Endothelial cell of umbilical vein (primary cell): ENCODE data around the gene CGB3. TPM values are rescaled to one million over a fixed set of nuclear protein-coding genes. Genes with fewer than 3 reads are reported as not detected.

Experiments used
- BruUV-seq: library from RNA; stranded (reverse); fragments of 400-500 nt; replicated peaks from 2 replicates; lab custom pipeline; 2021; lab: Mats Ljungman, UMichigan
- CTCF ChIA-PET: fragments of 300-600, 350-600 bp; sonication (Branson Sonifier 250); formaldehyde crosslinking; loops from one replicate; lab custom pipeline; 2021; ENCODE audit warnings: antibody characterized with exemption, inconsistent platforms; lab: Charles Lee
- POLR2A ChIA-PET: fragments of 300-600, 350-600 bp; sonication (Branson Sonifier 250); formaldehyde crosslinking; loops from one replicate; lab custom pipeline; 2021; ENCODE audit warnings: antibody characterized with exemption, inconsistent platforms; lab: Charles Lee
- DNase-seq: peaks from one replicate; pipeline ENCODE4 v3.0.0-alpha.2; 2011; ENCODE audit warnings: low read depth, low spot score
- FAIRE-seq: peaks from 2 replicates; lab custom pipeline; 2011; peaks lifted over from hg19 to GRCh38; lab: Jason Lieb, UNC
- H2AFZ ChIP-seq: 2 replicates; pipeline ENCODE4 v1.6.0; 2012; ENCODE audit warnings: low read depth, low read length, control low read depth, inconsistent platforms
- H3K27ac ChIP-seq: 2 replicates; pipeline ENCODE4 v1.5.1; 2011; ENCODE audit warnings: low read depth, mild to moderate bottlenecking, control low read depth, low read length, moderate library complexity; ENCODE audit not compliant: insufficient read depth
- H3K27me3 ChIP-seq, 2 experiments: 2 replicates each; pipeline versions ENCODE4 v1.6.0 to v1.6.1; 2011; ENCODE audit warnings: low read length in 2 of 2, mixed read lengths in 1 of 2; ENCODE audit not compliant: control insufficient read depth in 2 of 2, insufficient read depth in 2 of 2
- H3K36me3 ChIP-seq, 2 experiments: 2 replicates in 1 of 2; 3 replicates in 1 of 2; pipeline ENCODE4 v1.5.1; 2011; ENCODE audit warnings: low read length in 2 of 2, mild to moderate bottlenecking in 1 of 2, moderate library complexity in 1 of 2; ENCODE audit not compliant: control insufficient read depth in 2 of 2, insufficient read depth in 2 of 2; ENCODE audit errors: extremely low read depth in 1 of 2
- H3K4me1 ChIP-seq: 3 replicates; pipeline ENCODE4 v1.5.1; 2011; ENCODE audit warnings: mild to moderate bottlenecking, low read length; ENCODE audit not compliant: control insufficient read depth, insufficient read depth; ENCODE audit errors: extremely low read depth
- H3K4me2 ChIP-seq: 2 replicates; pipeline ENCODE4 v1.6.1; 2011; ENCODE audit warnings: low read length, control low read depth, mixed read lengths; ENCODE audit not compliant: insufficient read depth
- H3K4me3 ChIP-seq, 3 experiments: fragments of 200-600 bp in 1 of 3; sonication (generic), shearing (Covaris generic) in 1 of 3; replicated peaks in 1 of 3; 2 replicates each; pipeline ENCODE4 v1.5.1; 2011 to 2016; ENCODE audit warnings: control low read depth in 3 of 3, low read length in 3 of 3, mild to moderate bottlenecking in 2 of 3, inconsistent platforms in 1 of 3, low read depth in 1 of 3, moderate library complexity in 1 of 3; ENCODE audit not compliant: insufficient read depth in 1 of 3
- H3K79me2 ChIP-seq: 2 replicates; pipeline ENCODE4 v1.6.0; 2012; ENCODE audit warnings: low read length, inconsistent platforms; ENCODE audit not compliant: control insufficient read depth, insufficient read depth
- H3K9ac ChIP-seq: replicated peaks from 2 replicates; pipeline ENCODE3; 2011; ENCODE audit warnings: low read length, control low read depth; ENCODE audit not compliant: insufficient read depth; ENCODE audit errors: extremely low read depth
- H3K9me1 ChIP-seq: replicated peaks from 3 replicates; pipeline ENCODE4 v1.6.0; 2011; ENCODE audit warnings: mild to moderate bottlenecking, low read length; ENCODE audit not compliant: control insufficient read depth, insufficient read depth; ENCODE audit errors: extremely low read depth
- H3K9me3 ChIP-seq: replicated peaks from 2 replicates; pipeline ENCODE4 v1.5.1; 2012; ENCODE audit warnings: low read length, inconsistent platforms; ENCODE audit not compliant: control insufficient read depth, insufficient read depth
- H4K20me1 ChIP-seq: replicated peaks from 2 replicates; pipeline ENCODE3; 2011; ENCODE audit warnings: mild to moderate bottlenecking, low read length; ENCODE audit not compliant: control insufficient read depth, insufficient read depth; ENCODE audit errors: extremely low read depth
- EZH2 ChIP-seq: IDR thresholded peaks from 2 replicates; pipeline ENCODE4 v1.6.1; 2012; ENCODE audit warnings: borderline replicate concordance, low read depth, mild to moderate bottlenecking, moderate library complexity, low read length, inconsistent platforms; ENCODE audit not compliant: severe bottlenecking
- FOS ChIP-seq: IDR thresholded peaks from 2 replicates; pipeline ENCODE4 v1.6.1; 2011; ENCODE audit warnings: mild to moderate bottlenecking, low read length, moderate library complexity, borderline replicate concordance; ENCODE audit not compliant: insufficient read depth
- GATA2 ChIP-seq: IDR thresholded peaks from 2 replicates; pipeline ENCODE4 v1.7.0; 2011; ENCODE audit warnings: low read depth, mild to moderate bottlenecking, moderate library complexity, mixed read lengths, low read length; ENCODE audit not compliant: insufficient read length, insufficient read depth
- JUN ChIP-seq: IDR thresholded peaks from 2 replicates; pipeline ENCODE4 v1.6.1; 2011; ENCODE audit warnings: borderline replicate concordance, low read depth; ENCODE audit not compliant: insufficient read length, insufficient read depth
- MYC ChIP-seq: IDR thresholded peaks from one replicate; pipeline ENCODE4 v1.6.1; 2011; ENCODE audit warnings: mild to moderate bottlenecking, low read depth, low read length
- POLR2AphosphoS5 ChIP-seq: IDR thresholded peaks from 2 replicates; pipeline ENCODE4 v1.6.1; 2012; ENCODE audit warnings: low read depth, mild to moderate bottlenecking, control low read depth, low read length, moderate library complexity; ENCODE audit not compliant: insufficient read depth
- dilution Hi-C: fragments of 300-500 bp; cut with MboI; formaldehyde crosslinking; loops from one replicate; pipeline ENCODE4 v1.15.0; 2019; ENCODE audit warnings: low sequenced_read_pairs; ENCODE audit not compliant: extremely low pct_ligation_motif_present
- intact Hi-C: fragments of 100-400 bp; cut with micrococcal nuclease; formaldehyde crosslinking; loops from one replicate; pipeline ENCODE4 v1.10.0; 2022
- polyA plus RNA-seq, 4 experiments: library from polyadenylated mRNA; depleted of rRNA in 3 of 4; stranded (reverse) in 3 of 4; unstranded in 1 of 4; fragments of >200 nt; gene quantifications; 2 replicates each; pipeline versions ENCODE4 v1.2.1 to v1.2.3, GENCODE V29; 2011 to 2012; ENCODE audit warnings: missing spikeins in 1 of 4
- total RNA-seq: library from RNA; stranded (reverse); gene quantifications from 2 replicates; pipeline ENCODE4 v1.2.3, GENCODE V29; 2021
- TF ChIP-seq, protein P1 (sequence below), 2 donors: IDR thresholded peaks; 1 replicate in 1 of 2; 2 replicates in 1 of 2; pipeline ENCODE4 v1.5.1; 2011; ENCODE audit warnings: low read length in 2 of 2, mild to moderate bottlenecking in 2 of 2, moderate library complexity in 2 of 2, control low read depth in 1 of 2, inconsistent platforms in 1 of 2, low read depth in 1 of 2; ENCODE audit not compliant: insufficient read depth in 1 of 2; ENCODE audit errors: extremely low read depth in 1 of 2
- TF ChIP-seq, protein P2 (sequence below): IDR thresholded peaks from 2 replicates; pipeline ENCODE4 v1.6.1; 2011; ENCODE audit not compliant: insufficient read depth, insufficient read length

Gene CGB3
- total and polyA plus RNA-seq, 2 donors (not counting 3 experiments of a cell fraction or from before 2014, with no cell fraction given): not detected

DNA sequence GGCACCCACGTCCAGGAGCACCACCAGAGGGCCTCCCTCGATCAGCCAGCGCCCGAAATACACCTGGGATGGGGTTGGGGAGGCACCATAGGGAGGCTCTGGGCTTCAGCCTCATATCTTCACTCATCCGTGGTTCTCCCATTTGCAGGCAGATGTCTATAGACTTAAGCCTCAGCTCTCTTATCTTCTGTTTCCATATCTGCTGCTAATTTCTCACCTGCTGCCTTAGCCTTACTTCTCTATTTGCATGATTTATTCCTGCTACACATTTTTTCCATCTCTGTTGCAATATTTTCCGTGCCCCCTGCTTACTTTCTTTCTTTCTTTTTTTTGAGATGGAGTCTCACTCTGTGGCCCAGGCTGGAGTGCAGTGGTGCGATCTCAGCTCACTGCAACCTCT is 36.8 kb downstream of the CGB3 start:
- no peaks in the 10 kb centered on the region for H3K9me1 ChIP-seq
- BruUV-seq: no TSS peak
- ChIA-PET CTCF (interaction anchor here (1.5 to 1.9 kb wide), 3 partner anchors 9 to 16 kb away, joined by 6 to 12 read pairs (median 7); no protein-coding TSS in a partner anchor), POLR2A (interaction anchor here (0.5 kb wide), 1 partner anchor 162 kb away, joined by 4 read pairs; no protein-coding TSS in a partner anchor)
- peaks cover 0 to 9% of the 10 kb centered on the region in 2 experiments for H3K36me3 ChIP-seq
- H3K4me1 ChIP-seq: peaks cover 7% of the 10 kb centered on the region
- DNase-seq (no peak), FAIRE-seq (no peak)
- H3K27me3 ChIP-seq: no peaks in the 10 kb centered on the region
- no peak overlapping the region for H3K4me3 ChIP-seq
- no peak overlapping the region for H2AFZ ChIP-seq
- H4K20me1 ChIP-seq: no peaks in the 10 kb centered on the region
- no peak overlapping the region for H3K27ac ChIP-seq
- peaks cover 18% of the 10 kb centered on the region for H3K79me2 ChIP-seq
- dilution Hi-C loops: no loop called here
- TF ChIP-seq FOS: no peak
- TF ChIP-seq GATA2: no peak
- TF ChIP-seq, protein P1, sequence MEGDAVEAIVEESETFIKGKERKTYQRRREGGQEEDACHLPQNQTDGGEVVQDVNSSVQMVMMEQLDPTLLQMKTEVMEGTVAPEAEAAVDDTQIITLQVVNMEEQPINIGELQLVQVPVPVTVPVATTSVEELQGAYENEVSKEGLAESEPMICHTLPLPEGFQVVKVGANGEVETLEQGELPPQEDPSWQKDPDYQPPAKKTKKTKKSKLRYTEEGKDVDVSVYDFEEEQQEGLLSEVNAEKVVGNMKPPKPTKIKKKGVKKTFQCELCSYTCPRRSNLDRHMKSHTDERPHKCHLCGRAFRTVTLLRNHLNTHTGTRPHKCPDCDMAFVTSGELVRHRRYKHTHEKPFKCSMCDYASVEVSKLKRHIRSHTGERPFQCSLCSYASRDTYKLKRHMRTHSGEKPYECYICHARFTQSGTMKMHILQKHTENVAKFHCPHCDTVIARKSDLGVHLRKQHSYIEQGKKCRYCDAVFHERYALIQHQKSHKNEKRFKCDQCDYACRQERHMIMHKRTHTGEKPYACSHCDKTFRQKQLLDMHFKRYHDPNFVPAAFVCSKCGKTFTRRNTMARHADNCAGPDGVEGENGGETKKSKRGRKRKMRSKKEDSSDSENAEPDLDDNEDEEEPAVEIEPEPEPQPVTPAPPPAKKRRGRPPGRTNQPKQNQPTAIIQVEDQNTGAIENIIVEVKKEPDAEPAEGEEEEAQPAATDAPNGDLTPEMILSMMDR (IDR thresholded peaks at IDR 0.05; ENCODE audit: extremely low read depth in 1 of 2, insufficient read depth in 1 of 2, low read depth in 1 of 2, low read length in 2 of 2): no peak
- no peak for TF ChIP-seq JUN
- TF ChIP-seq POLR2AphosphoS5: no peak
- no peak for TF ChIP-seq EZH2
- no peak for TF ChIP-seq MYC
- TF ChIP-seq, protein P2, sequence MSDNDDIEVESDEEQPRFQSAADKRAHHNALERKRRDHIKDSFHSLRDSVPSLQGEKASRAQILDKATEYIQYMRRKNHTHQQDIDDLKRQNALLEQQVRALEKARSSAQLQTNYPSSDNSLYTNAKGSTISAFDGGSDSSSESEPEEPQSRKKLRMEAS: no peak
- H3K9ac ChIP-seq: no peak overlapping the region
- intact Hi-C loops: no loop called here
- H3K4me2 ChIP-seq: no peak overlapping the region
- H3K9me3 ChIP-seq: no peaks in the 10 kb centered on the region
